Endothelial cell of umbilical vein (primary cell): ENCODE results near the gene GJA1. TPM values are rescaled to one million over a fixed set of nuclear protein-coding genes. Genes with fewer than 3 reads are reported as not detected.

Source experiments
- BruUV-seq: library from RNA; stranded (reverse); fragments of 400-500 nt; replicated peaks from 2 replicates; lab custom pipeline; 2021; lab: Mats Ljungman, UMichigan
- CTCF ChIA-PET: fragments of 300-600, 350-600 bp; sonication (Branson Sonifier 250); formaldehyde crosslinking; loops from one replicate; lab custom pipeline; 2021; ENCODE audit warnings: antibody characterized with exemption, inconsistent platforms; lab: Charles Lee
- POLR2A ChIA-PET: fragments of 300-600, 350-600 bp; sonication (Branson Sonifier 250); formaldehyde crosslinking; loops from one replicate; lab custom pipeline; 2021; ENCODE audit warnings: antibody characterized with exemption, inconsistent platforms; lab: Charles Lee
- DNase-seq: peaks from one replicate; pipeline ENCODE4 v3.0.0-alpha.2; 2011; ENCODE audit warnings: low read depth, low spot score
- FAIRE-seq: peaks from 2 replicates; lab custom pipeline; 2011; peaks lifted over from hg19 to GRCh38; lab: Jason Lieb, UNC
- H2AFZ ChIP-seq: 2 replicates; pipeline ENCODE4 v1.6.0; 2012; ENCODE audit warnings: low read depth, low read length, control low read depth, inconsistent platforms
- H3K27ac ChIP-seq: 2 replicates; pipeline ENCODE4 v1.5.1; 2011; ENCODE audit warnings: low read depth, mild to moderate bottlenecking, control low read depth, low read length, moderate library complexity; ENCODE audit not compliant: insufficient read depth
- H3K27me3 ChIP-seq, 2 experiments: 2 replicates each; pipeline versions ENCODE4 v1.6.0 to v1.6.1; 2011; ENCODE audit warnings: low read length in 2 of 2, mixed read lengths in 1 of 2; ENCODE audit not compliant: control insufficient read depth in 2 of 2, insufficient read depth in 2 of 2
- H3K36me3 ChIP-seq, 2 experiments: 2 replicates in 1 of 2; 3 replicates in 1 of 2; pipeline ENCODE4 v1.5.1; 2011; ENCODE audit warnings: low read length in 2 of 2, mild to moderate bottlenecking in 1 of 2, moderate library complexity in 1 of 2; ENCODE audit not compliant: control insufficient read depth in 2 of 2, insufficient read depth in 2 of 2; ENCODE audit errors: extremely low read depth in 1 of 2
- H3K4me1 ChIP-seq: 3 replicates; pipeline ENCODE4 v1.5.1; 2011; ENCODE audit warnings: mild to moderate bottlenecking, low read length; ENCODE audit not compliant: control insufficient read depth, insufficient read depth; ENCODE audit errors: extremely low read depth
- H3K4me2 ChIP-seq: 2 replicates; pipeline ENCODE4 v1.6.1; 2011; ENCODE audit warnings: low read length, control low read depth, mixed read lengths; ENCODE audit not compliant: insufficient read depth
- H3K4me3 ChIP-seq, 3 experiments: fragments of 200-600 bp in 1 of 3; sonication (generic), shearing (Covaris generic) in 1 of 3; replicated peaks in 1 of 3; 2 replicates each; pipeline ENCODE4 v1.5.1; 2011 to 2016; ENCODE audit warnings: control low read depth in 3 of 3, low read length in 3 of 3, mild to moderate bottlenecking in 2 of 3, inconsistent platforms in 1 of 3, low read depth in 1 of 3, moderate library complexity in 1 of 3; ENCODE audit not compliant: insufficient read depth in 1 of 3
- H3K79me2 ChIP-seq: 2 replicates; pipeline ENCODE4 v1.6.0; 2012; ENCODE audit warnings: low read length, inconsistent platforms; ENCODE audit not compliant: control insufficient read depth, insufficient read depth
- H3K9ac ChIP-seq: replicated peaks from 2 replicates; pipeline ENCODE3; 2011; ENCODE audit warnings: low read length, control low read depth; ENCODE audit not compliant: insufficient read depth; ENCODE audit errors: extremely low read depth
- H3K9me1 ChIP-seq: replicated peaks from 3 replicates; pipeline ENCODE4 v1.6.0; 2011; ENCODE audit warnings: mild to moderate bottlenecking, low read length; ENCODE audit not compliant: control insufficient read depth, insufficient read depth; ENCODE audit errors: extremely low read depth
- H3K9me3 ChIP-seq: replicated peaks from 2 replicates; pipeline ENCODE4 v1.5.1; 2012; ENCODE audit warnings: low read length, inconsistent platforms; ENCODE audit not compliant: control insufficient read depth, insufficient read depth
- H4K20me1 ChIP-seq: replicated peaks from 2 replicates; pipeline ENCODE3; 2011; ENCODE audit warnings: mild to moderate bottlenecking, low read length; ENCODE audit not compliant: control insufficient read depth, insufficient read depth; ENCODE audit errors: extremely low read depth
- CTCF ChIP-seq, 2 donors: IDR thresholded peaks; 1 replicate in 1 of 2; 2 replicates in 1 of 2; pipeline ENCODE4 v1.5.1; 2011; ENCODE audit warnings: low read length in 2 of 2, mild to moderate bottlenecking in 2 of 2, moderate library complexity in 2 of 2, control low read depth in 1 of 2, inconsistent platforms in 1 of 2, low read depth in 1 of 2; ENCODE audit not compliant: insufficient read depth in 1 of 2; ENCODE audit errors: extremely low read depth in 1 of 2
- EZH2 ChIP-seq: IDR thresholded peaks from 2 replicates; pipeline ENCODE4 v1.6.1; 2012; ENCODE audit warnings: borderline replicate concordance, low read depth, mild to moderate bottlenecking, moderate library complexity, low read length, inconsistent platforms; ENCODE audit not compliant: severe bottlenecking
- FOS ChIP-seq: IDR thresholded peaks from 2 replicates; pipeline ENCODE4 v1.6.1; 2011; ENCODE audit warnings: mild to moderate bottlenecking, low read length, moderate library complexity, borderline replicate concordance; ENCODE audit not compliant: insufficient read depth
- GATA2 ChIP-seq: IDR thresholded peaks from 2 replicates; pipeline ENCODE4 v1.7.0; 2011; ENCODE audit warnings: low read depth, mild to moderate bottlenecking, moderate library complexity, mixed read lengths, low read length; ENCODE audit not compliant: insufficient read length, insufficient read depth
- JUN ChIP-seq: IDR thresholded peaks from 2 replicates; pipeline ENCODE4 v1.6.1; 2011; ENCODE audit warnings: borderline replicate concordance, low read depth; ENCODE audit not compliant: insufficient read length, insufficient read depth
- MAX ChIP-seq: IDR thresholded peaks from 2 replicates; pipeline ENCODE4 v1.6.1; 2011; ENCODE audit not compliant: insufficient read depth, insufficient read length
- MYC ChIP-seq: IDR thresholded peaks from one replicate; pipeline ENCODE4 v1.6.1; 2011; ENCODE audit warnings: mild to moderate bottlenecking, low read depth, low read length
- POLR2A ChIP-seq: IDR thresholded peaks from 2 replicates; pipeline ENCODE4 v1.6.1; 2012; ENCODE audit warnings: low read depth, mild to moderate bottlenecking, control low read depth, low read length
- POLR2AphosphoS5 ChIP-seq: IDR thresholded peaks from 2 replicates; pipeline ENCODE4 v1.6.1; 2012; ENCODE audit warnings: low read depth, mild to moderate bottlenecking, control low read depth, low read length, moderate library complexity; ENCODE audit not compliant: insufficient read depth
- dilution Hi-C: fragments of 300-500 bp; cut with MboI; formaldehyde crosslinking; loops from one replicate; pipeline ENCODE4 v1.15.0; 2019; ENCODE audit warnings: low sequenced_read_pairs; ENCODE audit not compliant: extremely low pct_ligation_motif_present
- intact Hi-C: fragments of 100-400 bp; cut with micrococcal nuclease; formaldehyde crosslinking; loops from one replicate; pipeline ENCODE4 v1.10.0; 2022
- polyA plus RNA-seq, 4 experiments: library from polyadenylated mRNA; depleted of rRNA in 3 of 4; stranded (reverse) in 3 of 4; unstranded in 1 of 4; fragments of >200 nt; gene quantifications; 2 replicates each; pipeline versions ENCODE4 v1.2.1 to v1.2.3, GENCODE V29; 2011 to 2012; ENCODE audit warnings: missing spikeins in 1 of 4
- small RNA-seq: library from RNA; depleted of rRNA; stranded (forward); fragments of <200 nt; gene quantifications from one replicate; pipeline ENCODE3, GENCODE V24; 2012; ENCODE audit warnings: low replicate concordance, low read depth; ENCODE audit not compliant: insufficient read depth, insufficient read length
- total RNA-seq: library from RNA; stranded (reverse); gene quantifications from 2 replicates; pipeline ENCODE4 v1.2.3, GENCODE V29; 2021

GJA1 gene
- total and polyA plus RNA-seq, 2 donors (not counting 3 experiments of a cell fraction or from before 2014, with no cell fraction given), result 185 to 235 TPM

GRCh38 chr6:121498481-121499276 lies 63.2 kb downstream of the GJA1 start:
- Histone ChIP-seq H3K27ac (no peak overlapping the region), H3K9ac (no peak overlapping the region), H3K9me1 (no peaks in the 10 kb centered on the region), H3K4me1 (peaks cover 3% of the 10 kb centered on the region), H3K27me3 (no peaks in the 10 kb centered on the region), H4K20me1 (no peaks in the 10 kb centered on the region), H2AFZ (no peak overlapping the region), H3K4me3 (no peak overlapping the region), H3K79me2 (no peaks in the 10 kb centered on the region), H3K36me3 (no peaks in the 10 kb centered on the region), H3K4me2 (no peak overlapping the region), H3K9me3 (no peaks in the 10 kb centered on the region)
- TF ChIP-seq MAX (no peak), GATA2 (no peak), EZH2 (no peak), MYC (no peak), CTCF (IDR thresholded peaks at IDR 0.05; ENCODE audit: extremely low read depth in 1 of 2, insufficient read depth in 1 of 2, low read depth in 1 of 2, low read length in 2 of 2) (no peak), POLR2A (no peak), JUN (no peak), FOS (no peak), POLR2AphosphoS5 (no peak)
- ChIA-PET POLR2A (interaction anchor here (0.7 kb wide), 1 partner anchor 66 kb away, joined by 7 read pairs; no protein-coding TSS in a partner anchor), CTCF (interaction anchor here (1.6 kb wide), 1 partner anchor 8 kb away, joined by 3 read pairs; no protein-coding TSS in a partner anchor)
- dilution Hi-C loops (no loop called here), intact Hi-C loops (no loop called here)
- BruUV-seq, result no TSS peak
- DNase-seq, result no peak
- FAIRE-seq, result peak; percentile 38

Small RNA genes lying within 50 kb of the gene (small RNA-seq; reads per million reads assigned to genes)
- not detected for gene RNU4-35P

Other genes with a start within 250 kb of the GJA1 start
- 4.0 and 4.3 TPM in 2 replicates for gene TBC1D32, start 101.2 kb upstream of the GJA1 start, total RNA-seq
- gene TBC1D32, start 101.2 kb upstream of the GJA1 start, polyA plus RNA-seq, result 0.62 and 2.5 TPM in 2 replicates